Right cardiac atrium (tissue), 5 donors: ENCODE results near the gene SDHA. TPM values are rescaled to one million over a fixed set of nuclear protein-coding genes. Genes with fewer than 3 reads are reported as not detected.
"Not testable (repeated sequence)": the region's sequence is repeated elsewhere in the genome, so short reads cannot be mapped to it uniquely, and the experiment has no call there.

Experiments used
- ATAC-seq, 2 donors: fragments of 200-7000 bp; cut with Tn5 transposase; one replicate each; pipeline versions ENCODE4 v1.8.0 to v1.9.1; 2020; ENCODE audit warnings: moderate library complexity in 2 of 2, mild to moderate bottlenecking in 1 of 2
- DNase-seq, 3 donors: peaks; one replicate each; pipeline ENCODE4 v3.0.0-alpha.2; 2020
- H3K27ac ChIP-seq: one replicate; pipeline ENCODE4 v1.5.1; 2013; ENCODE audit warnings: mild to moderate bottlenecking, low read length, control low read depth, moderate library complexity
- H3K27me3 ChIP-seq: one replicate; pipeline ENCODE4 v1.6.1; 2013; ENCODE audit not compliant: control insufficient read depth, insufficient read depth
- H3K4me1 ChIP-seq: one replicate; pipeline ENCODE4 v1.6.1; 2013; ENCODE audit warnings: low read length; ENCODE audit not compliant: control insufficient read depth, insufficient read depth
- H3K4me3 ChIP-seq: one replicate; pipeline ENCODE4 v1.5.1; 2013; ENCODE audit warnings: low read length, control low read depth
- H3K9me3 ChIP-seq: one replicate; pipeline ENCODE4 v1.6.1; 2013; ENCODE audit warnings: low read length; ENCODE audit not compliant: control insufficient read depth
- WGBS: extraction: QIAGEN DNeasy Blood & Tissue Kit; methylation state at CpG from one replicate; pipeline ENCODE4 v1.1.7; 2013; 5-methylcytosine and 5-hydroxymethylcytosine counted together
- intact Hi-C, 4 donors: fragments of 100-400 bp; cut with DNase I; formaldehyde crosslinking; loops; one replicate each; pipeline versions ENCODE4 v1.11.0 to v1.14.0; 2022 to 2023
- polyA plus RNA-seq: library from polyadenylated mRNA; stranded (reverse); fragments of 200-250 nt; gene quantifications from one replicate; pipeline ENCODE4 v1.2.3, GENCODE V29; 2013
- total RNA-seq, 4 donors: library from RNA; stranded (reverse); fragmentation: NEBNext Ultra II Directional; extraction: Animal tissue kit (Norgen Biotek cat#: 25700); gene quantifications; one replicate each; pipeline ENCODE4 v1.2.1, GENCODE V29; 2021
- donor health status: healthy with polysubstance abuse.
- donor health status: DM: no; HTN: yes; CAD: no.
- donor health status: DM: no; HTN: no; CAD: no.
- donor health status: DM: no; HTN: yes; CAD: no; lungs with severe emphysema.
- donor health status: DM: yes; HTN: yes; CAD: no.

SDHA gene
- total and polyA plus RNA-seq, 5 donors = 370 to 605 (median 428) TPM

- H3K4me3 ChIP-seq, DNase-seq, H3K9me3 ChIP-seq, ATAC-seq, intact Hi-C loops, H3K4me1 ChIP-seq, H3K27ac ChIP-seq, H3K27me3 ChIP-seq: not testable (repeated sequence)
- 78% methylated on average over 8 of the region's 8 CpGs for WGBS
These were observed 85.6 kb downstream of the SDHA start for GRCh38 chr5:303741-304140.

GRCh38 chr5:305050-305449, 86.9 kb downstream of the SDHA start:
- intact Hi-C loops = no loop called here
- no peaks in the 10 kb centered on the region for H3K9me3 ChIP-seq
- H3K27ac ChIP-seq = no peak overlapping the region
- H3K4me3 ChIP-seq = no peak overlapping the region
- WGBS = 91% methylated on average over 9 of the region's 9 CpGs
- ATAC-seq (no peak), DNase-seq (no peak)
- H3K4me1 ChIP-seq = no peaks in the 10 kb centered on the region
- H3K27me3 ChIP-seq = no peaks in the 10 kb centered on the region

- Histone ChIP-seq H3K4me3 (no peak overlapping the region), H3K9me3 (no peaks in the 10 kb centered on the region), H3K27ac (no peak overlapping the region), H3K27me3 (no peaks in the 10 kb centered on the region), H3K4me1 (no peaks in the 10 kb centered on the region)
- WGBS = 94% methylated on average over 14 of the region's 14 CpGs
- ATAC-seq = no peak
- intact Hi-C loops = no loop called here
- no peak for DNase-seq
These were observed 87.3 kb downstream of the SDHA start for GRCh38 chr5:305459-305858.

GRCh38 chr5:306011-306805, 88.1 kb downstream of the SDHA start:
- intact Hi-C loops = no loop called here
- Histone ChIP-seq H3K27ac (no peak overlapping the region), H3K4me3 (no peak overlapping the region), H3K9me3 (no peaks in the 10 kb centered on the region), H3K4me1 (no peaks in the 10 kb centered on the region), H3K27me3 (no peaks in the 10 kb centered on the region)
- no peak for DNase-seq
- WGBS = 94% methylated on average over 28 of the region's 28 CpGs
- ATAC-seq = no peak

Other genes starting within 250 kb of the SDHA start
- under 1 TPM in 1 of 4 donors, not detected in 3; 0.06 TPM for gene PLEKHG4B, start 126.2 kb upstream of the SDHA start, total RNA-seq
- under 0.01 TPM for gene PLEKHG4B, start 126.2 kb upstream of the SDHA start, polyA plus RNA-seq
- 10 to 100 TPM in 3 of 4 donors, 1 to 10 TPM in 1; 6.3 to 51.1 (median 30.8) TPM for gene LRRC14B, start 26.8 kb upstream of the SDHA start, total RNA-seq
- 47.6 TPM for gene LRRC14B, start 26.8 kb upstream of the SDHA start, polyA plus RNA-seq
- 1 to 10 TPM; 8.1 to 9.8 (median 8.6) TPM for gene CCDC127, start 167 bp upstream of the SDHA start, total RNA-seq
- gene CCDC127, start 167 bp upstream of the SDHA start, polyA plus RNA-seq = 6.1 TPM
- gene PDCD6, start 53.3 kb downstream of the SDHA start, total RNA-seq = 10 to 100 TPM; 29.7 to 41.8 (median 36.7) TPM
- 61.0 TPM for gene PDCD6, start 53.3 kb downstream of the SDHA start, polyA plus RNA-seq
- gene AHRR, start 103.4 kb downstream of the SDHA start, total RNA-seq = 1 to 10 TPM in 2 of 4 donors, under 1 TPM in 2; 0.17 to 3.7 (median 1.6) TPM
- gene AHRR, start 103.4 kb downstream of the SDHA start, polyA plus RNA-seq = 0.41 TPM
- gene EXOC3, start 224.9 kb downstream of the SDHA start, total RNA-seq = 10 to 100 TPM; 42.4 to 50.2 (median 46.5) TPM
- 30.1 TPM for gene EXOC3, start 224.9 kb downstream of the SDHA start, polyA plus RNA-seq